H1 (cell line): ENCODE results near the gene PRIMPOL.

Experiments
- CTCF ChIP-seq, 3 experiments: IDR thresholded peaks; 1 replicate in 2 of 3; 2 replicates in 1 of 3; pipeline versions ENCODE4 v1.5.1 to v1.6.1; 2011; ENCODE audit warnings: low read length in 3 of 3, mild to moderate bottlenecking in 3 of 3, inconsistent platforms in 2 of 3, low read depth in 1 of 3, moderate library complexity in 1 of 3; ENCODE audit not compliant: insufficient read depth in 1 of 3; ENCODE audit errors: control extremely low read depth in 1 of 3
- GABPA ChIP-seq: IDR thresholded peaks from 2 replicates; pipeline ENCODE4 v1.6.1; 2011; ENCODE audit warnings: mild to moderate bottlenecking, low read length, moderate library complexity, borderline replicate concordance; ENCODE audit not compliant: insufficient read depth
- POLR2A ChIP-seq, 2 experiments: IDR thresholded peaks; 1 replicate in 1 of 2; 2 replicates in 1 of 2; pipeline ENCODE4 v1.6.1; 2011; ENCODE audit warnings: low read depth in 2 of 2, low read length in 2 of 2, mild to moderate bottlenecking in 2 of 2; ENCODE audit errors: control extremely low read depth in 1 of 2
- SAP30 ChIP-seq: fragments of 300-600 bp; sonication (generic); IDR thresholded peaks from 2 replicates; pipeline ENCODE4 v1.7.1; 2012; ENCODE audit warnings: low read length, moderate library complexity, mild to moderate bottlenecking, inconsistent platforms; ENCODE audit not compliant: insufficient read depth, insufficient replicate concordance

DNA sequence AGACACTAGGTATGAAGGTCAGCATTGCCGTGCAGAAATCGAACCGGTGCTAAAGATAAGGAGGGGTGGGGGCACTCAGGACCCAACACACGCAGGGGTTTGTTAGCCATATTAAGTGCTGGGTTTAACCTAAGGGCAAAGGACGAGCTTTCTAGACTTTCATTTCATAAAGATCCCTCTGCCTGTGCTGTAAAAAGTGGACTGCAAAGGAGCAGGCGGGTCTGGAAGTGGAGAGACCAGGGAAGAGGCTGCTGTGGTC, 1.6 kb upstream of the PRIMPOL start:
- TF ChIP-seq CTCF (IDR thresholded peaks at IDR 0.05; ENCODE audit: control extremely low read depth in 1 of 3, insufficient read depth in 1 of 3, low read depth in 1 of 3, low read length in 3 of 3): no peak
- no peak for TF ChIP-seq POLR2A (IDR thresholded peaks at IDR 0.05; ENCODE audit: control extremely low read depth in 1 of 2, low read depth in 2 of 2, low read length in 2 of 2)
- no peak for TF ChIP-seq GABPA
- TF ChIP-seq SAP30: no peak
